Endometrial microvascular endothelial cells (primary cell): ENCODE measurements around the gene NCOA5. TPM values are rescaled to one million over a fixed set of nuclear protein-coding genes. Genes with fewer than 3 reads are reported as not detected.

Source experiments
- in situ Hi-C: cut with HindIII; loops from 2 replicates; pipeline ENCODE4 v1.10.0; 2017; ENCODE audit warnings: low sequenced_read_pairs, low pct_unique_long_range_greater_than_20kb; ENCODE audit errors: inconsistent ontology term
- total RNA-seq: library from RNA; depleted of rRNA; stranded (reverse); fragments of >200 nt; gene quantifications from one replicate; pipeline ENCODE4 v1.2.3, GENCODE V29; 2015; ENCODE audit errors: inconsistent ontology term

Gene NCOA5
- total RNA-seq, 1 donor from 2014 or later, result 25.7 TPM

DNA sequence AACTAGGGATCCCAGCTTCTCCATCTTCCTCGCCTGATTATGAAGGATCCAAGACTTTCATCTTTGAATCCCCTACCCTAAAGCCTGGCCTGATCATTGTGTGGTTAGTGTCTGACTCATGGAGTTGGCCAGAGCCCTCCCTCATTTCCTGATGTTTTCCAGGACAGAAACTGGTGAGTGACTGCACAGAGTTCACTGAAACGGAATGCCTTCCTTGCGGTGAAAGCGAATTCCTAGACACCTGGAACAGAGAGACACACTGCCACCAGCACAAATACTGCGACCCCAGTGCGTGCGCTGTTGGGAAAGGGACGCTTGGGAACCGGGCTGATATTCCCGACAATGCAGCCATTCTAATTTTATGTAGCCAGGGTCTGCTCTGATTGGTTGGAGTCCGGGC lies 32.3 kb upstream of the NCOA5 start:
- in situ Hi-C loops, result no loop called here

- in situ Hi-C loops, result no loop called here
Measured at GRCh38 chr20:46121184-46121930, 31.6 kb upstream of the NCOA5 start.

DNA sequence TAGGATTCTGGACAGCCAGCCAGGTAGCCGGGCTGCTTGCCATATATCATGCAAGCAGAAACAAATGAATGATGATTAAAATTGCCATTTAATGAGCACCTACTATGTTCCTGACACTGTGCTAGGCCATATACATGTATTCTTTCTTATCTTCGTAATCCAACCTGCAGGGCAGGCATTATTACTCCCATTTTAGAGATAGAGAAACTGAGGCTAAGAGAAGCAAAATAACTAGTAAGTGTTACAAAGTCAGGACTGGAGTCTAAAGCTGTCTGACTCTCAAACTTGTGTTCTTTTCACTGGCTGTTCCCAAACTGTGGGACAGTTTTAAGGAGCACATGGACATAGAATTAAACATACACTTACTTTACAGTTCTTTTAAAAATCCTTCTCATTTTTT lies 30.4 kb upstream of the NCOA5 start:
- in situ Hi-C loops, result no loop called here

DNA sequence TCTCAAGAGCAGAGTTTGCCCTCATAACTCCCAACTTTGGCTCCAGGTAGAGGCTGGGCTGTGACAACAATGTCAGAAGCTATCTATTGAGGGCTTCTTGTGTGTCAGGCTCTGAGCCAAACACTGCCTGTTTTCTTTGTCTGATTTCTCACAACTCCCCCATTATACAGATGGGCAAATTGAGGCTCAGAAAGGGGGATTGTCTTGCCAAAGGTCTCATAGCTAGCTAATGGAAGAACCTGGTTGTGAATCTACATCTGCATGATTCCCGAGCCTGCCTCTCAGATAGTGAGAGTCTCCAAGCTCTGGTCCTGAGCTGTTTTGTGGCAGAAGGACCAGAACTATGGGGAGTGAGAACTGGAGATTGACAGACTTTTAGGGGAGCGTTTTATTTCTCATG lies 29.8 kb upstream of the NCOA5 start:
- in situ Hi-C loops, result no loop called here

- in situ Hi-C loops, result no loop called here
Measured at GRCh38 chr20:46119028-46119546, 29.3 kb upstream of the NCOA5 start.

DNA sequence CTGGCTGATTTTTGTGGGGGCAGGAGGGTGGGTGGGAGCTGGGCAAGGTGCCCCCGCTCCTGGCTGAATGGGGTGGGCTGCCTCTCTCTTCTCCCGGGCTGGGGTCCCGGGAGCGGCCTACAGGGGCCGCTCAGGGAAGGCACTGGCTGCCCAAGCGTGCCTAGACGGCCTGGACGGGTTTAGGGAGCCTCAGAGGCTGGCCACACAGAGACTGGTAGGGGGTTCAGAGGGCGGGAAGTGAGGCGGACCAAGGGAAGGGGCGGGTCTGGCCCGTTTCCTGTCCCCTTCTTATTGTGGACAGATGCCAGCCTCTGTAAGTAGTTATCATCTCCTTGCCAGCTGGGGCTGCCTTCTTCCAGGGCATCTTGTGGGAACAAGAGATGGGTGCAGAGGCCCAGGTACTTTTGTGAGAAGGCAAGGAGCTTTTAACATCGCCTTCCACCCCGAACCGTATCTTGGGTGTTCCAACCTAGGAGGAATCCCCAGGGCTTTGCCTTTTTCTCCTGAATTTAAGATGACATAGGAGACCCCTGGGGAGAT lies 28.8 kb upstream of the NCOA5 start:
- in situ Hi-C loops, result no loop called here

DNA sequence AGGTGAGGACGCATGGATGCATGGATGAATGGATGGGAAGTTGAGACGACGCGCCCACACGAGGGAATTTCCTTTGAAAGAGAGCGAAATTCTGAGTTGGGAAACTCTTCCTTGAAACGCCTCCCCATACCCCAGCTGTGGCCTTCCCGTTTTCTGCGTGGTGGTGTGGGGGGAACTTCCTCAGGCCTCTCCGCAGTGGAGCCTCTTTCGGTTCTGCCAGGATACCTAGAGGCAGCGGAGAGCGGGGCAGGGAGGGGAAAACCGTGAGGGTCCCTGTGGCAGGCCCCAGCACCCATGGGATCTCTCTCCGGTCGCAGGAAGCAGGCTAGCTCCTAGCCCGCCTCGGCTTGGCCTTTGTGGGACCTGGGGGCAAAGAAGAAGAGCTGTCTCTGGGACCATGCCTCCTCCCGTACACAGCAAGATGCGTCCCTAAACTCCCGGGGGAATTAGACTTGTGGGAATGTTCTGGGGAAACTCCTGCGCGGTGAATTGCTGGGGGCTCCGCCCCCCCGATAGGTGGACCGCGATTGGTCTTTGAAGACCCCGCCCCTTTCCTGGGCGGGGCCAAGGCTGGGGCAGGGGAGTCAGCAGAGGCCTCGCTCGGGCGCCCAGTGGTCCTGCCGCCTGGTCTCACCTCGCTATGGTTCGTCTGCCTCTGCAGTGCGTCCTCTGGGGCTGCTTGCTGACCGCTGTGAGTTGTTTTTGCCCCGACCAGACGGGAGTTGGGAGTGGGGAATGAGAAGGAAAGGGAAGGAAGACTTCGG lies 28.1 kb upstream of the NCOA5 start, which contains the start of gene CD40:
CD40 (plus strand) TSS at position 611 of the 764 bp plus-strand sequence; CDS start at position 641, 30 bp downstream.
- in situ Hi-C loops, result no loop called here

DNA sequence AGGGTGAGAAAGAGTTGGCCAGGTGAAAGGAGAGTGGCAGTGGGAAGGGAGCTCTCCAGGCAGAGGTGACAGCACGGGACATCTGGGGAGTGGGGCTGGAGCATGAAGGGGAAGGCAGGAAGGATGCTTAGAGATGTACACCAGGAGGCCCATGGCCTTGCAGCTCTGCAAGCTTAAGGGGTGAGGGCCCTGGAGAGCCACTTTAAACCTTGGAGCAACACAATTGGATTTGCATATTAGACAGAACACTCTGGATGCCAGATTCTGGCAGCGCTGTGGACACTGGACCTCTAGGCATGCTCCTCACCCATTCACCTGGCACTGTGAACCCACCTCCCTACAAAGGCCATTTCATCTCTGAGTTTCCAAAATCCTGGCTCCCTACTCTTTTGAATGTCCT lies 24.7 kb upstream of the NCOA5 start:
- in situ Hi-C loops, result no loop called here

- in situ Hi-C loops, result no loop called here
Measured at GRCh38 chr20:46113113-46113470, 23.3 kb upstream of the NCOA5 start.

DNA sequence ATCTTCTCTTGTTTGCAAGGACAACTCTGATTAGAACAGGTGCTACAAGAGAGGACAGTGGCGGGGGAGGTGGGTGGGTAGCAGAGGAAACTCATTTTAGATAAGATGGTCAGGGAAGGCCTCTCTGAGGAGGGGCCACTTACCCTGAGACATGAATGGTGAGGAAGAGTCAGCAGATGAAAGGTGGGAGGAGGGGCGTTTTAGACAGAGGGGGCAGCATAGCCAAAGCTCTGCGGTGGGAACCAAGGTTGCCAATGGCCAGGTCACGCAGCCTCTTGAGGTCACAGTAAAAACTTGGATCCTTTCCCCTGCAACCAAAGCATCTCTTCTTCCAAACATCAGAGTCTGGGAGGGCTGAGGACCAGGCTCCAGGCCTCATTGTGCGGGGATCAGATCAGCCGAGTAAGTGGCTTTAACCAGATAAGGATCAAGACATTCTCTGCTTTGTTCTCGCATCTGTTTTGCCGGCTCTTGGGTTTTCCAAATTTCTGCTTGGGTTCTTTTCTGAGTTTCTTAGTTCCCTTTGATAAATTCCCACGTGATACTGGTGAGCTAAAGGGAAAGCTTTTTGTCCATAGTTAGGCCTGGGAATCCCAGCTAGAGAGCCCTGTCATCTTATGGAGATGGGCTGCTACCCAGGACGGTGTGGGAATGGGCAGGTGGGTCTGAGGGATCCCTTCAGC lies 22.8 kb upstream of the NCOA5 start:
- in situ Hi-C loops, result no loop called here

DNA sequence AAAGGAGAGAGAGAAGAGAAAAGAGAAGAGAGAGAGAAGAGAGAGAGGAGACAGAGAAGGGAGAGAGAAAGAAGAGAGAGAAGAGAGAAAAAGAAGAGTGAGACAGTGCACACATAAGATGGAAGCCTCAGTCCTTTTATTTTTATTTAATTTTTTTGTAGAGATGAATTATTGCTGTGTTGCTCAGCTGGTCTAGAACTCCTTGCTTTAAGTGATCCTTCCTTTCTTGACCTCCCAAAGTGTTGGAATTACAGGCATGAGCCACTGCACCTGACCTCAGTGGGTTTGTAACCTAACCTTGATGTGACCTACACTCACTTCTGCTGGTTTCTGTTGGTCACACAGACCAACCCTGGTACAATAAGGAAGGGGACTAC lies 22.1 kb upstream of the NCOA5 start:
- in situ Hi-C loops, result no loop called here

DNA sequence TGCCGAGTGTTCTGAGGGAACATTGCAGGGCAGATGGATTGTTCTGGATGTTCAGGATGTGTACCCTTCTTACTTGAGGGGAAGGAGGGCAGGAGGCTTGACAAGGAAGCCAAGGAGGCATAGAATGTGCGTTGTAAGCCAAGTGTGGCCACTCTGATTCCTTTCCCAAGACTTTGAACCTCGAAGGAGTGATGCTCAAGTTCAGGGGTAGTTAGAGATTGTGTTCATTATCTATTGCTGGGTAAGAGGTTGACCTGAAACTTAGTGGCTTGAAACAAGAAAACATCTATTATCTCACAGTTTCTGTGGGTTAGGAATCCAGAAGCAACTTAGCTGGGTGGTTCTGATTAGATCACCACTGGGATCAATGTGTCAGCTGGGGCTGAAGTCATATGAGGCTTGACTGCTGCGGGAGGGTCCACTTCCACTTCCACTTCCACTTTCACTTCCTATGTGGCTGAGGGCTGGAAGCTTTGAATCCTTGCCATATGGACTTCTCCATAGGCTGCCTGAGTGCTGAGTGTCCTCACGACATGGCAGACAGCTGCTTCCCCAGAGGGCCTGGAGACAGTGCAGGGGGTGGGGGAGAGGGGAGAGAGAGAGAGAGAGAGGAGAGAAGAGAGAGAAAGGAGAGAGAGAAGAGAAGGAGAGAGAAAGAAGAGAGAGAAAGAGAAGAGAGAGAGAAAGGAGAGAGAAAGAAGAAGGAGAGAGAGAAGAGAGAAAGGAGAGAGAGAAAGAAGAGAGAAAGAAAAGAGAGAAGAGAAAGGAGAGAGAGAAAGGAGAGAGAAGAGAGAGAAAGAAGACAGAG lies 21.5 kb upstream of the NCOA5 start:
- in situ Hi-C loops, result no loop called here

DNA sequence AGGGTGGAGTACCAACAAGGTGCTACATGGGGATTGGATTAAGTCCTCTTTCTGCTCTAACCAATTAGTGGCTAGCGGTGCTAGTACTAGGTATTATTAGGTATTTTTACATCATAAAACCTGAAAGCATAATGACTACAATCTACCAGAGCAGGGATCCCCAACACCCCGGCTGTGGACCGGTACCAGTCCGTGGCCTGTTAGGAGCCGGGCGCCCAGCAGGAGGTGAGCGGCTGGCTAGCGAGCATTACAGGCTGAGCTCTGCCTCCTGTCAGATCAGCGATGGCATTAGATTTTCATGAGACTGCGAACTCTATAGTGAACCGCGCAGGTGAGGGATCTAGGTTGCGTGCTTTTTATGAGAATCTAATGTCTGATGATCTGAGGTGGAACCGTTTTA lies 19.2 kb upstream of the NCOA5 start:
- in situ Hi-C loops, result no loop called here

GRCh38 chr20:46108435-46108841 lies 18.7 kb upstream of the NCOA5 start:
- in situ Hi-C loops, result no loop called here

GRCh38 chr20:46107061-46107460 lies 17.3 kb upstream of the NCOA5 start:
- in situ Hi-C loops, result no loop called here

DNA sequence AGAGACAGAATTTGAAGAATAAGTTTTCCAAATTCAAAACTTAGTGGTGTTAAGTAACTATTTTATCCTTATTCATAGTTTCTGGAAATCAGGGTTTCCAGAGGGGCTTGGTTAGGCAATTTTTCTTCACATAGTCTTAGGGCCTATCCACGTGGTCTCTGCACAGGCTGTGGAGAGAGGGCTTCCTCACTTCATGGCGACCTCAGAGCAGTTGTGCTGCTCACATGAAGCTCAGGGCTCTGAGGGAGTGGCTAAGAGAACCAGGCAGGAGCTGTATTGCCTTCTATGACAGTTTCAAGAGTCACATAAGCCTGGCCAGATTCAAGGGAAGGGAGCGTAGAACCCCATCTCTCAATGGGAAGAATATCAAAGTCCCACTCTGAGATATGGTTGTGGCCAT lies 14.5 kb upstream of the NCOA5 start:
- in situ Hi-C loops, result no loop called here

GRCh38 chr20:46102940-46103339 lies 13.2 kb upstream of the NCOA5 start:
- in situ Hi-C loops, result no loop called here

DNA sequence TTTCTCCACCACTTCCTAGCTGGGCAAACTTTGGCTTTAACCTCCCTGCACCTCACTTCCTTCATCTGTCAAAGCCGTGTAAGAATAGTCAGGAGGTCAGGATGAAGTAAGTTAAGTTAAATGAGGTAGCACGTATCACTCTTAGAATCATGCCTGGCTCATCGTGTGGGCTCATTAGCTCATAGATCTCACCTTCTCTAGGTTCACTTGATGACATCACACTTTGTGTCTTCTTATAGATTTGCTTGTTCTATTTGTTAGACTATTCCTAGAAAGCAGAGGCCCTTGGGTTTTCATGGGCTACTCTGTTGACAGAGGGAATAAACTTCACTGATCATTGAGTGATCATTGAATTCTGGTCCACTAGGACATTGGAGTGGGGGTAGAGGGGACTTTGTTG lies 12.2 kb upstream of the NCOA5 start:
- in situ Hi-C loops, result no loop called here

DNA sequence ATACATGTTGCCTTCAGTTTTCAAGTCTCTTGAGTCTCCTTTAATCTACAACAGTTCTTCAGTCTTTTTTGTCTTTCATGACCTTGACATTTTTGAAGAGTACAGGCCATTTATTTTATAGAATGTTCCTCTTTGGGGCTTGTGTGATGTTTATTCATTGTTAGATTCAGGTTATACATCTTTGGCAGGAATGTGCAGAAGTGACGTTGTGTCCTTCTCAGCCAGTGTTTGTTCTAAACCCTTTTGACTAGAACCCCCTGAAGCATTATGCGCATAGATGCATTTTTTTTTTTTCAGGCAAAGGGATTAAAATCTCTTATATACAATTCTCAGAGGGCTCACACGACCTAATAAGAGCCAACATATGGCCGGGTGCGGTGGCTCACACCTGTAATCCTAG lies 11.2 kb upstream of the NCOA5 start:
- in situ Hi-C loops, result no loop called here
